Thyroid gland (tissue), 4 donors: ENCODE measurements around the gene CHD8.

Experiments
- CTCF ChIP-seq, 6 experiments: fragments of 200-600 bp in 3 of 6; fragments of 450-650 bp in 3 of 6; sonication (generic) in 3 of 6; IDR thresholded peaks; one replicate each; pipeline ENCODE4 v1.5.1; 2016 to 2019; ENCODE audit warnings: antibody characterized with exemption in 6 of 6, mild to moderate bottlenecking in 2 of 6, inconsistent platforms in 1 of 6, moderate library complexity in 1 of 6
- POLR2A ChIP-seq, 2 donors: fragments of 450-650 bp; IDR thresholded peaks; one replicate each; pipeline ENCODE4 v1.6.1; 2017; ENCODE audit warnings: antibody characterized with exemption in 2 of 2, mild to moderate bottlenecking in 2 of 2, moderate library complexity in 1 of 2

GRCh38 chr14:21399311-21399870 lies 56.5 kb downstream of the CHD8 start:
- TF ChIP-seq CTCF (IDR thresholded peaks at IDR 0.05) = no peak
- no peak for TF ChIP-seq POLR2A (IDR thresholded peaks at IDR 0.05)
